Fibroblast of pulmonary artery (primary cell): Measurements from ENCODE around the gene BRK1.
"Not testable (repeated sequence)": the region's sequence is repeated elsewhere in the genome, so short reads cannot be mapped to it uniquely, and the experiment has no call there.

Experiments
- DNase-seq: peaks from one replicate; pipeline ENCODE4 v3.0.0-alpha.2; 2010; ENCODE audit warnings: low read depth
- H3K4me3 ChIP-seq: replicated peaks from 2 replicates; pipeline ENCODE4 v1.5.1; 2011; ENCODE audit warnings: low read depth, mild to moderate bottlenecking, control low read depth, low read length, moderate library complexity
- TF ChIP-seq, protein P1 (sequence below): IDR thresholded peaks from 2 replicates; pipeline ENCODE4 v1.5.1; 2011; ENCODE audit warnings: mild to moderate bottlenecking, control low read depth, low read length, inconsistent platforms; ENCODE audit errors: missing control alignments

Gene BRK1

DNA sequence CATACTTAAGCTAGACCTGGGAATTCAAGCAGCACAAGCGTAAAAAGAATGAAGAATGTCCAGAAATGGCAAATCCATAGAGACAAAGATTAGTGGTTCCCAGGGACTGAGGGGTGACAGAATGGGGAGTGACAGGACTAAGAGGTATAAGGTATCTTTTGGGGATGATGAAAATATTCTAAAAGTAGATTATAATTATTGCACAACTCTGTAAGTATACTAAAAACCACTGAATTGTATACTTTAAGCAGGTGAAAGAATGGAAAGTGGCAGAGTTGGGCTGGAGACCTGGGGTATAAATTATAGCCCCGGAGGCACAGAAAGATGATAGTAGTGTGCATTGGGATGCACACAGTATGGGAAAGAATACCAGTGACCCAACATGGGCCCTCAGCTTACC is 5.6 kb downstream of the BRK1 start:
- no peak overlapping the region for H3K4me3 ChIP-seq
- TF ChIP-seq, protein P1, sequence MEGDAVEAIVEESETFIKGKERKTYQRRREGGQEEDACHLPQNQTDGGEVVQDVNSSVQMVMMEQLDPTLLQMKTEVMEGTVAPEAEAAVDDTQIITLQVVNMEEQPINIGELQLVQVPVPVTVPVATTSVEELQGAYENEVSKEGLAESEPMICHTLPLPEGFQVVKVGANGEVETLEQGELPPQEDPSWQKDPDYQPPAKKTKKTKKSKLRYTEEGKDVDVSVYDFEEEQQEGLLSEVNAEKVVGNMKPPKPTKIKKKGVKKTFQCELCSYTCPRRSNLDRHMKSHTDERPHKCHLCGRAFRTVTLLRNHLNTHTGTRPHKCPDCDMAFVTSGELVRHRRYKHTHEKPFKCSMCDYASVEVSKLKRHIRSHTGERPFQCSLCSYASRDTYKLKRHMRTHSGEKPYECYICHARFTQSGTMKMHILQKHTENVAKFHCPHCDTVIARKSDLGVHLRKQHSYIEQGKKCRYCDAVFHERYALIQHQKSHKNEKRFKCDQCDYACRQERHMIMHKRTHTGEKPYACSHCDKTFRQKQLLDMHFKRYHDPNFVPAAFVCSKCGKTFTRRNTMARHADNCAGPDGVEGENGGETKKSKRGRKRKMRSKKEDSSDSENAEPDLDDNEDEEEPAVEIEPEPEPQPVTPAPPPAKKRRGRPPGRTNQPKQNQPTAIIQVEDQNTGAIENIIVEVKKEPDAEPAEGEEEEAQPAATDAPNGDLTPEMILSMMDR, result no peak
- no peak for DNase-seq

DNA sequence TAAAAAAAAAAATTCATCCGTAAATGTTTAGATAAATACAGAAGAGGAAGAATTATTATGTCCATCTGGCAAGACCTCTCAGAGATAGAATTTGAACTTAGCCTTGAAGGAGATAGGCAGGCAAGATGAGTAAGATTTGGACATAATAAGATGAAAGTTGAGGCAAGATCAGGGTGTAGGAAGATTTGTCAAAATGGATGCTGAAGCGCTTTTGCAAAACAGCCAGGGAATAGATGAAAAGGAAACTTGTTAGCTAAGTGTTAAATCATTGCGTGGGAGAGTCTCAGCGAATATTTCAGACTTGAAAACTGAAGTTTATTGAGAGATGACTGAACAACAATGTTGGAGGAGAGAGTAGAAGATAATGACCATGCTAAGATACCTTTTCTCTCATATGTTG is 7.2 kb downstream of the BRK1 start:
- TF ChIP-seq, protein P1, result no peak
- no peak for DNase-seq

DNA sequence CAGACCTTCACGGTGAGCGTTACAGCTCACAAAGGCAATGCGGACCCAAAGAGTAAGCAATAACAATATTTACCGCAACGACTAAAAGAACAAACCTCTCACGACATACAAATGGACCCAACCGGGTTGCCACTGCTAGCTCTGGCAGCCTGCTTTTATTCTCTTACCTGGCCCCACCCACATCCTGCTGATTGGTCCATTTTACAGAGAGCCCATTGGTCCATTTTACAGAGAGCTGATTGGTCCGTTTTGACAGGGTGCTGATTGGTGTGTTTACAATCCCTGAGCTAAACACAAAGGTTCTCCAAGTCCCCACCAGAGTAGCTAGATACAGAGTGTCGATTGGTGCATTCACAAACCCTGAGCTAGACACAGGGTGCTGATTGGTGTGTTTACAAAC is 20.4 kb downstream of the BRK1 start:
- H3K4me3 ChIP-seq, DNase-seq: not testable (repeated sequence)

More for the DNA sequence above, 7.2 kb downstream of the BRK1 start:
- H3K4me3 ChIP-seq, result no peak overlapping the region

DNA sequence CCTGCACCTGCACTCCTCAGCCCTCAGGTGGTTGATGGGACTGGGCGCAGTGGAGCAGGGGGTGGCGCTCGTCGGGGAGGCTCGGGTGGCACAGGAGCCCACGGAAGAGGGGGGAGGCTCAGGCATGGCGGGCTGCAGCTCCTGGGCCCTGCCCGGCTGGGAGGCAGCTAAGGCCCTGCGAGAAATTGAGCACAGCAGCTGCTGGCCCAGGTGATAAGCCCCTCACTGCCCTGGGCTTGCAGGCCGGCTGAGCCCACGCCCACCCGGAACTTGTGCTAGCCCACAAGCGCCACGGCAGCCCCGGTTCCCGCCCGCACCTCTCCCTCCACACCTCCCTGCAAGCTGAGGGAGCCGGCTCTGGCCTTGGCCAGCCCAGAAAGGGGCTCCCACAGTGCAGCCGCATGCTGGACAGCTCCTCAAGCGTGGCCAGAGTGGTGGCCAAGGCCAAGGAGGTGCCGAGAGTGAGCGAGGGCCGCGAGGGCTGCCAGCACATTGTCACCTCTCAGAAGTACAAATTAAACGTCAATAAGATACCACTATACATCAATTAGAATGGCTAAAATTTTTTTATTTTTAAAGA is 21.0 kb downstream of the BRK1 start:
- TF ChIP-seq, protein P1, result no peak
- H3K4me3 ChIP-seq, result no peak overlapping the region
- no peak for DNase-seq

DNA sequence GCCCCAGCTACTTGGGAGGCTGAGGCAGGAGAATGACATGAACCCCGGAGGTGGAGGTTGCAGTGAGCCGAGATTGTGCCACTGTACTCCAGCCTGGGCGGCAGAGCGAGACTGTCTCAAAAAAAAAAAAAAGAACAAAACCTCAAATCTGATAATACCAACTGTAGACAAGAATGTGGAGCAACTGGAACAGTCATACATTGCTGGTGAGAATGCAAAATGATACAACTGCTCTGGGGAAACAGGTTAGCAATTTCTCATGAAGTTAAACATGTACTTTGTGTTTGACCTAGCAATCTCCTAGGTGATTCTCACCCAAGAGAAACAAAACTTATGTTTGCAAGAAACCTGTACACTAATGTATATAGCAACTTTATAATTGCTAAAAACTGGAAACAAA is 21.7 kb downstream of the BRK1 start:
- TF ChIP-seq, protein P1, result no peak
- H3K4me3 ChIP-seq, result no peak overlapping the region
- DNase-seq, result no peak

DNA sequence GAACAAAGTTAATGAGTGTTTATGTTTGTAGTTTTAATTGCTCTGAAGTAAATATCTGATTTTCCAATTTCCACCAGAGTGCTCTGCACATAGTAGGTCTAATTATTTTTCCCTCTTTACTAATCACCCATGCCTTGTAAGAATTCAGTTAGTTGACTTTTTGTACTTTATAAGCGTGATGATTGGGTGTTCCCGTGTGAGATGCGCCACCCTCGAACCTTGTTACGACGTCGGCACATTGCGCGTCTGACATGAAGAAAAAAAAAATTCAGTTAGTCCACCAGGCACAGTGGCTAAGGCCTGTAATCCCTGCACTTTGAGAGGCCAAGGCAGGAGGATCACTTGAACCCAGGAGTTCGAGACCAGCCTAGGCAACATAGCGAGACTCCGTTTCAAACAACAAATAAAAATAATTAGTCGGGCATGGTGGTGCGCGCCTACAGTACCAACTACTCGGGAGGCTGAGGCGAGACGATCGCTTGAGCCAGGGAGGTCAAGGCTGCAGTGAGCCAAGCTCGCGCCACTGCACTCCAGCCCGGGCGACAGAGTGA is 25.6 kb downstream of the BRK1 start:
- H3K4me3 ChIP-seq, result peak overlapping the region; percentile 81
- no peak for DNase-seq
- TF ChIP-seq, protein P1, result no peak

DNA sequence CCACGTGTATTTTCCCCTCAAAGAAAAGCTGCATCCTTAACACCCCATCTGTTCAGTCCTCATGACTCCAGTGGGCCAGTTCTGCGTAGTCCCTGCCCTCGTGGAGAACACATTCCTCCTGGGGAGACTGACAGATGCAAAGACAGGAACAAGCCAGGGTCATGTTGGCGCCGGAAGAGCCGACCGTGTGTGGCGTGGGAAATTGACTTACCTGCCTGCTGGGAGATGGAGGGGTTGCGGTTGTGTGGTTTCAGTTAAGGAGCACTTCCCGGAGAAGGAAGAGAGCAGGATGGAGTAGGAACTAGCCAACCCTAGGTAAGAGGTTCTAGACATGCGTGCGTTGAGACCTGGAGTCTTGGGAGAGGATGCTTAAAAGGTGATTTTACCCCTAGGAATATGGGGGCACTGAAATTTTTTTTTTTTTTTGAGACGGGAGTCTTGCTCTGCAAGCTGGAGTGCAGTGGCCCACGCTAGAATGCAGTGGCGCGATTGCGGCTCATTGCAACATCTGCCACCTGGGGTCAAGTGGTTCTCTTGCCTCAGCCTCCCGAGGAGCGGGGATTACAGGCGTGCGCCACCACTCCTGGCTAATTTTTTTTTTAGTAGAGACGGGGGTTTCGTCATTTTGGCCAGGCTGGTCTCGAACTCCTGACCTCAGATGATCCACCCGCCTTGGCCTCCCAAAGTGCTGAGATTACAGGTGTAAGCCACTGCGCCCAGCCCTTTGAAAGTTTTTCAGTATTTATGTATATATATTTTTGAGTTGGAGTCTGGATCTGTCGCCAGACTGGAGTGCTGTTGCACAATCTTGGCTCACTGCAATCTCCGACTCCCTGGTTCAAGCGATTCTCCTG is 27.5 kb downstream of the BRK1 start:
- H3K4me3 ChIP-seq, result peak overlapping the region; percentile 81
- DNase-seq, result peak; percentile 37
- TF ChIP-seq, protein P1, result no peak
